Pancreas (tissue), 10 donors: Measurements from ENCODE around the gene SLC9C2. TPM values are rescaled to one million over a fixed set of nuclear protein-coding genes. Genes with fewer than 3 reads are reported as not detected.

Source experiments
- ATAC-seq, 4 donors: fragments of 200-7000 bp; cut with Tn5 transposase; one replicate each; pipeline versions ENCODE4 v1.8.0 to v1.9.1; 2020; ENCODE audit warnings: mild to moderate bottlenecking in 4 of 4, moderate library complexity in 4 of 4
- DNase-seq, 6 donors: peaks; one replicate each; pipeline ENCODE4 v3.0.0-alpha.2; 2020
- FAIRE-seq: peaks from 2 replicates; lab custom pipeline; 2012; peaks lifted over from hg19 to GRCh38; lab: Jason Lieb, UNC
- H3K27ac ChIP-seq, 4 donors: fragments of 200-600 bp; sonication (generic); 1 replicate in 3 of 4; 2 replicates in 1 of 4; pipeline versions ENCODE4 v1.5.0 to v1.8.0; 2020
- H3K27me3 ChIP-seq, 4 donors: fragments of 200-600 bp; one replicate each; pipeline ENCODE4 v1.8.0; 2021
- H3K36me3 ChIP-seq, 3 donors: fragments of 200-600 bp; sonication (generic) in 1 of 3; one replicate each; pipeline versions ENCODE4 v1.5.0 to v1.8.0; 2020 to 2021
- H3K4me1 ChIP-seq, 3 donors: fragments of 200-600 bp; one replicate each; pipeline ENCODE4 v1.8.0; 2021
- H3K4me3 ChIP-seq, 4 donors: fragments of 200-600 bp; sonication (generic) in 2 of 4; one replicate each; pipeline versions ENCODE4 v1.5.0 to v1.8.0; 2020 to 2021
- H3K9me3 ChIP-seq, 4 donors: fragments of 200-600 bp; one replicate each; pipeline ENCODE4 v1.8.0; 2021
- WGBS, 2 donors: extraction: QIAGEN DNeasy Blood & Tissue Kit; methylation state at CpG; one replicate each; pipeline ENCODE4 v1.1.7; 2013; 5-methylcytosine and 5-hydroxymethylcytosine counted together
- intact Hi-C, 3 donors: fragments of 100-400 bp; cut with DNase I; formaldehyde crosslinking; loops; one replicate each; pipeline versions ENCODE4 v1.11.1 to v1.14.2; 2022
- polyA plus RNA-seq, 2 donors: library from polyadenylated mRNA; stranded (reverse); fragments of 200-250 nt; gene quantifications; one replicate each; pipeline ENCODE4 v1.2.3, GENCODE V29; 2013
- total RNA-seq, 6 donors: library from RNA; stranded (reverse); fragmentation: NEBNext Ultra II Directional in 4 of 6; extraction: Animal tissue kit (Norgen Biotek cat#: 25700) in 4 of 6; gene quantifications; one replicate each; pipeline versions ENCODE4 v1.2.1 to v1.2.4, GENCODE V29; 2021 to 2023
- TF ChIP-seq, protein P1 (sequence below), 4 donors: fragments of 200-600 bp; sonication (generic) in 3 of 4; IDR thresholded peaks; one replicate each; pipeline versions ENCODE4 v1.5.0 to v1.8.0; 2021; ENCODE audit warnings: antibody characterized with exemption in 4 of 4
- donor health status: healthy with polysubstance abuse.
- donor health status: DM: no; HTN: no; CAD: no; lungs with moderate emphysema.
- donor health status: DM: no; HTN: no; CAD: no.
- donor health status: control.
- donor health status: control.
- donor health status: Bipolar disorder and iron deficiency.
- donor health status: DM: yes; HTN: yes; CAD: no.
- donor health status: DM: no; HTN: no; CAD: no.
- donor health status: DM: no; HTN: no; CAD: no.
- donor health status: DM: yes; HTN: yes; CAD: no.

SLC9C2 gene
- total and polyA plus RNA-seq, 8 donors: 0.06 to 0.28 (median 0.17) TPM; not detected in 3

DNA sequence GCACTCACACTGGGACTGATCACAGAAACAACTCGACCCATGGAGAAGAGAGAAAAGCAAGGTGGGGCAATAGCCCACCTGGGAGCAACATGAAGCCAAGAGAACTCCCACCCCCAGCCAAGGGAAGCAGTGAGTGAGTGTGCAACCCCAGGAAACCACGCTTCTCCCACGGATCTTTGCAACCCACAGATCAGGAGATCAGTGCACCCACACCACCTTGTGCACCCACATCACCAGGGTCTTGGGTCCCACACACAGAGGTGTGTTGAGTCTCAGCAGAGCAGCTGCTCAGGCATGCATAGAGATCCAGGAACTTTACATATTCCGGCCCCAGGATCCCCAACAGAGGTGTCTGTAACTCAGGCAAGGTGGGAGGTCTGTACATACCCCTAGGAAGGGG is 143.0 kb downstream of the SLC9C2 start:
- H3K4me3 ChIP-seq: no peak overlapping the region
- DNase-seq (no peak), ATAC-seq (no peak), FAIRE-seq (no peak)
- H3K36me3 ChIP-seq: peaks cover 0 to 7% (median 0%) of the 10 kb centered on the region in 3 donors
- H3K27ac ChIP-seq: no peak overlapping the region
- H3K9me3 ChIP-seq: no peaks in the 10 kb centered on the region
- intact Hi-C loops: no loop called here
- TF ChIP-seq, protein P1, sequence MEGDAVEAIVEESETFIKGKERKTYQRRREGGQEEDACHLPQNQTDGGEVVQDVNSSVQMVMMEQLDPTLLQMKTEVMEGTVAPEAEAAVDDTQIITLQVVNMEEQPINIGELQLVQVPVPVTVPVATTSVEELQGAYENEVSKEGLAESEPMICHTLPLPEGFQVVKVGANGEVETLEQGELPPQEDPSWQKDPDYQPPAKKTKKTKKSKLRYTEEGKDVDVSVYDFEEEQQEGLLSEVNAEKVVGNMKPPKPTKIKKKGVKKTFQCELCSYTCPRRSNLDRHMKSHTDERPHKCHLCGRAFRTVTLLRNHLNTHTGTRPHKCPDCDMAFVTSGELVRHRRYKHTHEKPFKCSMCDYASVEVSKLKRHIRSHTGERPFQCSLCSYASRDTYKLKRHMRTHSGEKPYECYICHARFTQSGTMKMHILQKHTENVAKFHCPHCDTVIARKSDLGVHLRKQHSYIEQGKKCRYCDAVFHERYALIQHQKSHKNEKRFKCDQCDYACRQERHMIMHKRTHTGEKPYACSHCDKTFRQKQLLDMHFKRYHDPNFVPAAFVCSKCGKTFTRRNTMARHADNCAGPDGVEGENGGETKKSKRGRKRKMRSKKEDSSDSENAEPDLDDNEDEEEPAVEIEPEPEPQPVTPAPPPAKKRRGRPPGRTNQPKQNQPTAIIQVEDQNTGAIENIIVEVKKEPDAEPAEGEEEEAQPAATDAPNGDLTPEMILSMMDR (IDR thresholded peaks at IDR 0.05): no peak
- H3K4me1 ChIP-seq: peaks cover 0 to 8% (median 0%) of the 10 kb centered on the region in 3 donors
- 85 to 93% methylated on average over 4 of the region's 4 CpGs for WGBS, 2 donors
- no peaks in the 10 kb centered on the region for H3K27me3 ChIP-seq

DNA sequence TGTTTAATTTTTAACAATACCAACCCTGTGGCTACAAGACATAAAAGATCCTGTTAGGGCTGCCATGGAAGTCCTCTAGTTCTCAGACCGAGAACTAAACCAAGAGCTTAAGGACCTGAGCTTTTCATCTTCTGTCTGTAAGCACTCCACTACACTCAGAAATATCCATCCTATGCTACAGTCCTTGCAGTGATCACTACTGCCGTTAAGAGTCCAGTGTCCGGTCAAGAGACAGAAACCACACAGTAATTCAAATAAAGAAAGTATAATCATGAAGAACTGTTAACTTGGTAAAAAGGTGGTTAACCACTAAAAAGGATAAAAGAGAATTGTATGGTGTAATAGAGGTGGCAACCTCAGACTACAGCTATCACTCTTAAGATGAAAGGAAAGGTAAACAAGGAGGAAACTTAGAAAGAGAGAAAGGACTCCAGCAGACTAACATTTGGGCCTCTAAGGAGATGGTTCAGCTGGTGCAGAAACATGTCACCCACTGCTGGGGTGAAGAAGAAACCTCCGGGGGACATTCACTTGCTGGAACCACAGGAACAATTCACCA is 147.8 kb downstream of the SLC9C2 start:
- H3K27ac ChIP-seq: no peak overlapping the region
- no peak overlapping the region for H3K4me3 ChIP-seq
- FAIRE-seq (no peak), DNase-seq (no peak), ATAC-seq (no peak)
- intact Hi-C loops: no loop called here
- TF ChIP-seq, protein P1 (IDR thresholded peaks at IDR 0.05): no peak
- H3K4me1 ChIP-seq: peaks cover 7 to 16% (median 13%) of the 10 kb centered on the region in 3 donors
- no peaks in the 10 kb centered on the region for H3K36me3 ChIP-seq
- no peaks in the 10 kb centered on the region for H3K9me3 ChIP-seq
- no peaks in the 10 kb centered on the region for H3K27me3 ChIP-seq
- WGBS, 2 donors: 96 to 99% methylated on average over 4 of the region's 4 CpGs

DNA sequence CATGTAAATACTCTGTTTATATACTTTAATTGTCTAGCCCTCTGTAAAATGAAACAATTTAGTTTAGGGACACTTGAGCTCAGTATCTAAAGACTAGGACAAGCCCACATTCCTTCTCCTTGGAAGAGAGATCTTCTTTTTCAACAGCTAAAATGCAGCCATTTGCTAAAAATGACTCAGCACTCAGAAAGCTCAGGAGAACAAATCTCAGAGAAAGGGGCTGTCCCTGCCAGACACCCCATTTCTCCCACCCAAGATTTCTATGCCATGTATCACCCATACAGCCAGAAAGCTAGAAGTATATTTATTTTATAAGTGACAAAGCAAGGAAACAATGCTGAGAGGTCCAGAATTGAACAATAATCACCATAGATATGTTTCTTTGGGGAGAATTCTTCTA is 148.9 kb downstream of the SLC9C2 start:
- H3K9me3 ChIP-seq: no peaks in the 10 kb centered on the region
- no peak overlapping the region for H3K4me3 ChIP-seq
- DNase-seq (no peak), ATAC-seq (no peak), FAIRE-seq (no peak)
- no peaks in the 10 kb centered on the region for H3K36me3 ChIP-seq
- H3K4me1 ChIP-seq: peaks cover 7 to 16% (median 13%) of the 10 kb centered on the region in 3 donors
- no peaks in the 10 kb centered on the region for H3K27me3 ChIP-seq
- intact Hi-C loops: no loop called here
- H3K27ac ChIP-seq: no peak overlapping the region
- TF ChIP-seq, protein P1 (IDR thresholded peaks at IDR 0.05): no peak

- H3K9me3 ChIP-seq: no peaks in the 10 kb centered on the region
- H3K27ac ChIP-seq: peak overlapping the region; percentile 29 to 82 (median 61)
- intact Hi-C loops: no loop called here
- H3K4me3 ChIP-seq: no peak overlapping the region
- TF ChIP-seq, protein P1 (IDR thresholded peaks at IDR 0.05): no peak
- H3K4me1 ChIP-seq: peaks cover 7 to 16% (median 13%) of the 10 kb centered on the region in 3 donors
- ATAC-seq (peak; percentile 97 to 99 (median 98)), DNase-seq (peak in 4 of 6 donors; percentile 76 to 89 (median 80)), FAIRE-seq (no peak)
- WGBS, 2 donors: 11 to 13% methylated on average over 2 of the region's 2 CpGs
- H3K36me3 ChIP-seq: no peaks in the 10 kb centered on the region
- no peaks in the 10 kb centered on the region for H3K27me3 ChIP-seq
These were observed 150.9 kb downstream of the SLC9C2 start for GRCh38 chr1:173451981-173452380.

Other genes with a start within 250 kb of the SLC9C2 start
- gene PRDX6, start 125.7 kb downstream of the SLC9C2 start, total RNA-seq: 100 to 1,000 TPM in 3 of 6 donors, 10 to 100 TPM in 3; 89.8 to 126 (median 100) TPM
- 100 to 1,000 TPM; 127 to 129 TPM for gene PRDX6, start 125.7 kb downstream of the SLC9C2 start, polyA plus RNA-seq
- gene TEX50, start 32.3 kb upstream of the SLC9C2 start, total RNA-seq: not detected
- gene TEX50, start 32.3 kb upstream of the SLC9C2 start, polyA plus RNA-seq: not detected
- under 1 TPM; 0.19 to 0.46 (median 0.28) TPM for gene ANKRD45, start 66.8 kb upstream of the SLC9C2 start, total RNA-seq
- under 1 TPM; 0.15 to 0.52 TPM for gene ANKRD45, start 66.8 kb upstream of the SLC9C2 start, polyA plus RNA-seq
- gene KLHL20, start 111.9 kb upstream of the SLC9C2 start, total RNA-seq: 10 to 100 TPM in 1 of 6 donors, 1 to 10 TPM in 5; 5.9 to 11.9 (median 7.7) TPM
- gene KLHL20, start 111.9 kb upstream of the SLC9C2 start, polyA plus RNA-seq: 1 to 10 TPM; 3.3 to 5.1 TPM
- gene DARS2, start 221.6 kb upstream of the SLC9C2 start, total RNA-seq: 10 to 100 TPM in 1 of 6 donors, 1 to 10 TPM in 5; 3.9 to 11.1 (median 5.9) TPM
- gene DARS2, start 221.6 kb upstream of the SLC9C2 start, polyA plus RNA-seq: 1 to 10 TPM; 3.4 to 5.1 TPM
- 1 to 10 TPM in 4 of 6 donors, under 1 TPM in 2; 0.83 to 2.0 (median 1.5) TPM for gene CENPL, start 221.8 kb upstream of the SLC9C2 start, total RNA-seq
- under 1 TPM; 0.73 to 0.80 TPM for gene CENPL, start 221.8 kb upstream of the SLC9C2 start, polyA plus RNA-seq